GM11168 (cell line): Measurements from ENCODE around the gene AIFM2.

Experiments used
- in situ Hi-C: fragments of 300-500 bp; cut with MboI; formaldehyde crosslinking; loops from one replicate; pipeline ENCODE4 v1.12.0; 2022; ENCODE audit warnings: low sequenced_read_pairs; ENCODE audit not compliant: unreplicated experiment

AIFM2 gene

GRCh38 chr10:70146489-70147258, 14.0 kb upstream of the AIFM2 start, which contains the start of gene TYSND1:
Gene TYSND1, minus strand, starts transcription at chr10:70146700. Its CDS starts 114 bp downstream, at chr10:70146586.
- in situ Hi-C loops: no loop called here

GRCh38 chr10:70145666-70146488, 13.3 kb upstream of the AIFM2 start:
- in situ Hi-C loops: no loop called here

GRCh38 chr10:70145166-70145665, 12.6 kb upstream of the AIFM2 start:
- in situ Hi-C loops: no loop called here

GRCh38 chr10:70144372-70145110, 11.9 kb upstream of the AIFM2 start:
- in situ Hi-C loops: no loop called here

GRCh38 chr10:70142555-70142954, 9.9 kb upstream of the AIFM2 start:
- in situ Hi-C loops: no loop called here

GRCh38 chr10:70140297-70140696, 7.7 kb upstream of the AIFM2 start:
- in situ Hi-C loops: no loop called here

- in situ Hi-C loops: no loop called here
Measured at GRCh38 chr10:70139997-70140250, 7.3 kb upstream of the AIFM2 start.

- in situ Hi-C loops: no loop called here
Measured at GRCh38 chr10:70139151-70139996, 6.7 kb upstream of the AIFM2 start.

GRCh38 chr10:70137927-70138883, 5.6 kb upstream of the AIFM2 start:
- in situ Hi-C loops: no loop called here

GRCh38 chr10:70137135-70137534, 4.5 kb upstream of the AIFM2 start:
- in situ Hi-C loops: no loop called here

- in situ Hi-C loops: no loop called here
Measured at GRCh38 chr10:70135684-70136083, 3.1 kb upstream of the AIFM2 start.

- in situ Hi-C loops: no loop called here
Measured at GRCh38 chr10:70135046-70135445, 2.4 kb upstream of the AIFM2 start.

- in situ Hi-C loops: no loop called here
Measured at GRCh38 chr10:70131560-70131937, 1.1 kb downstream of the AIFM2 start.

- in situ Hi-C loops: no loop called here
Measured at GRCh38 chr10:70130878-70131559, 1.6 kb downstream of the AIFM2 start.

- in situ Hi-C loops: no loop called here
Measured at GRCh38 chr10:70126700-70127395, 5.8 kb downstream of the AIFM2 start.

- in situ Hi-C loops: no loop called here
Measured at GRCh38 chr10:70125918-70126552, 6.6 kb downstream of the AIFM2 start.

GRCh38 chr10:70124918-70125317, 7.7 kb downstream of the AIFM2 start:
- in situ Hi-C loops: no loop called here
